ENCODE results near the gene PRTFDC1. TPM values are rescaled to one million over a fixed set of nuclear protein-coding genes. Genes with fewer than 3 reads are reported as not detected.

The PRTFDC1 gene
- polyA plus RNA-seq, 1 experiment, result 46.8 TPM

DNA sequence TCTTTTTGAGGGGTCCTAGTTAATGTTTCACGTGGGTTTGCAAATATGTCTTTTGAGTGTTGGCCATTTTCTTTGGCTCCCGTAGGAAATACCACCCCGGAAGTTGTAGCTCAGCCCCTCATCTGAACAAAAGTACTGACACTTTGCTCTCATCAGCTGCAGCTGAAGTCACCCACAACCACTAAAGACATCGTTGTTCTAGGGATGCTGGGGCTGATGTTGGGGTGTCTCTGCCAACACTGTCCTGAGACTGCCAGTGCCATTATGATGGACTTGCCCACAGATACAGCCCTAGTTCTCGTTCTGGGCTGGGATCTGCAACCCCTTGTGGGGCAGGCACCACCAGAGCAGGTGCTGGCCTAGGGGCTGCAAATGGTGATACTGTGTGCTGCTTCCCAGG lies 146.1 kb downstream of the PRTFDC1 start:
- ChIA-PET POLR2A (no interaction called here), CTCF (no interaction called here)
- Histone ChIP-seq H3K9me3 (ENCODE audit: control insufficient read depth, insufficient read depth, low read length) (no peaks in the 10 kb centered on the region), H3K27ac (ENCODE audit: low read depth, low read length) (no peak overlapping the region), H3K27me3 (ENCODE audit: control insufficient read depth, insufficient read depth, low read length) (no peaks in the 10 kb centered on the region), H3K4me3 (ENCODE audit: low read depth, low read length) (no peak overlapping the region)
- DNase-seq (ENCODE audit: low read depth, low spot score), result no peak
- TF ChIP-seq, protein P1, sequence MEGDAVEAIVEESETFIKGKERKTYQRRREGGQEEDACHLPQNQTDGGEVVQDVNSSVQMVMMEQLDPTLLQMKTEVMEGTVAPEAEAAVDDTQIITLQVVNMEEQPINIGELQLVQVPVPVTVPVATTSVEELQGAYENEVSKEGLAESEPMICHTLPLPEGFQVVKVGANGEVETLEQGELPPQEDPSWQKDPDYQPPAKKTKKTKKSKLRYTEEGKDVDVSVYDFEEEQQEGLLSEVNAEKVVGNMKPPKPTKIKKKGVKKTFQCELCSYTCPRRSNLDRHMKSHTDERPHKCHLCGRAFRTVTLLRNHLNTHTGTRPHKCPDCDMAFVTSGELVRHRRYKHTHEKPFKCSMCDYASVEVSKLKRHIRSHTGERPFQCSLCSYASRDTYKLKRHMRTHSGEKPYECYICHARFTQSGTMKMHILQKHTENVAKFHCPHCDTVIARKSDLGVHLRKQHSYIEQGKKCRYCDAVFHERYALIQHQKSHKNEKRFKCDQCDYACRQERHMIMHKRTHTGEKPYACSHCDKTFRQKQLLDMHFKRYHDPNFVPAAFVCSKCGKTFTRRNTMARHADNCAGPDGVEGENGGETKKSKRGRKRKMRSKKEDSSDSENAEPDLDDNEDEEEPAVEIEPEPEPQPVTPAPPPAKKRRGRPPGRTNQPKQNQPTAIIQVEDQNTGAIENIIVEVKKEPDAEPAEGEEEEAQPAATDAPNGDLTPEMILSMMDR (IDR thresholded peaks at IDR 0.05; ENCODE audit: low read depth, low read length), result no peak

DNA sequence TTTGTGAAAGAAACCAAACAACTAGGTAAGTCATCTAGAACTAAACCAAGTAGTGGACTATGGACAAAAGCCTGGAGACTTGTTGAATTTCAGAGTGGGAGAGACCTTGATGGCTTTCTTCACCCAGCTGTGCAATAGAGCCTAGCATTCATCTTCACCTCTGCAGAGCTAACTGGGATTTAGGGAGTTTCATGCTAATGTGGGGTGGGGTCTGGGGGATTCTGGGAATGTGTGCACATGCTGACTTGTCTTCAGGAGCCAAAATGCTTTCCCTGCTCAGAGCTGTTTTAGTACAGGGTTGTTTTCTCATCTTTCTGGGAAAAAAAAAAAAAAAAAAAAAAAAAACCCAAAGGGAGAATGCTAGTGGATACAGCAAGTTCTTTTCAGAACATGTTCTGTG lies 147.4 kb downstream of the PRTFDC1 start:
- ChIA-PET CTCF (no interaction called here), POLR2A (no interaction called here)
- no peaks in the 10 kb centered on the region for H3K9me3 ChIP-seq (ENCODE audit: control insufficient read depth, insufficient read depth, low read length)
- no peak overlapping the region for H3K4me3 ChIP-seq (ENCODE audit: low read depth, low read length)
- DNase-seq (ENCODE audit: low read depth, low spot score), result no peak
- no peak overlapping the region for H3K27ac ChIP-seq (ENCODE audit: low read depth, low read length)
- no peaks in the 10 kb centered on the region for H3K27me3 ChIP-seq (ENCODE audit: control insufficient read depth, insufficient read depth, low read length)
- TF ChIP-seq, protein P1 (IDR thresholded peaks at IDR 0.05; ENCODE audit: low read depth, low read length), result no peak

GRCh38 chr10:24804392-24804791 lies 148.0 kb downstream of the PRTFDC1 start:
- Histone ChIP-seq H3K27me3 (ENCODE audit: control insufficient read depth, insufficient read depth, low read length) (no peaks in the 10 kb centered on the region), H3K4me3 (ENCODE audit: low read depth, low read length) (no peak overlapping the region), H3K27ac (ENCODE audit: low read depth, low read length) (no peak overlapping the region), H3K9me3 (ENCODE audit: control insufficient read depth, insufficient read depth, low read length) (no peaks in the 10 kb centered on the region)
- CTCF ChIA-PET, result no interaction called here
- POLR2A ChIA-PET, result no interaction called here
- TF ChIP-seq, protein P1 (IDR thresholded peaks at IDR 0.05; ENCODE audit: low read depth, low read length), result no peak
- DNase-seq (ENCODE audit: low read depth, low spot score), result no peak

DNA sequence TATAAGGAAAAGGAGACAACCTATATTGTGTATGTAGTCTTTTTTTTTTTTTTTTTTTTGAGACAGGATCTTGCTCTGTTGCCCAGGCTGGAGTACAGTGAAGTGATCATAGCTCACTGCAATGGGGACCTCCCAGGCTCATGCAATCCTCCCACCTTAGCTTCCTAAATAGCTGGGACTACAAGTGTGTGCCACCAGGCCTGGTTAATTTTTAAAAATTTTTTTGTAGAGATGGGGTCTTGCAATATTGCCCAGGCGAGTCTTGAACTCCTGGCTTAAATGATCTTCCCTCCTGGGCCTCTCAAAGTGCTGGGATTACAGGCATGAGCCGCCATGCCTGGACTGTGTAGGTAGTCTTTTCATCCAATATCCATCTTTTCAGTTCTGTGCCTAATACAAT lies 150.0 kb downstream of the PRTFDC1 start:
- Histone ChIP-seq H3K4me3 (ENCODE audit: low read depth, low read length) (no peak overlapping the region), H3K27me3 (ENCODE audit: control insufficient read depth, insufficient read depth, low read length) (no peaks in the 10 kb centered on the region), H3K27ac (ENCODE audit: low read depth, low read length) (no peak overlapping the region), H3K9me3 (ENCODE audit: control insufficient read depth, insufficient read depth, low read length) (no peaks in the 10 kb centered on the region; the same call in 1 of the 2 replicates)
- TF ChIP-seq, protein P1 (IDR thresholded peaks at IDR 0.05; ENCODE audit: low read depth, low read length), result no peak
- ChIA-PET CTCF (interaction anchor here (0.5 to 0.6 kb wide), 2 partner anchors 185 to 279 kb away, joined by 3 to 4 read pairs; no protein-coding TSS in a partner anchor), POLR2A (no interaction called here)
- DNase-seq (ENCODE audit: low read depth, low spot score), result no peak

DNA sequence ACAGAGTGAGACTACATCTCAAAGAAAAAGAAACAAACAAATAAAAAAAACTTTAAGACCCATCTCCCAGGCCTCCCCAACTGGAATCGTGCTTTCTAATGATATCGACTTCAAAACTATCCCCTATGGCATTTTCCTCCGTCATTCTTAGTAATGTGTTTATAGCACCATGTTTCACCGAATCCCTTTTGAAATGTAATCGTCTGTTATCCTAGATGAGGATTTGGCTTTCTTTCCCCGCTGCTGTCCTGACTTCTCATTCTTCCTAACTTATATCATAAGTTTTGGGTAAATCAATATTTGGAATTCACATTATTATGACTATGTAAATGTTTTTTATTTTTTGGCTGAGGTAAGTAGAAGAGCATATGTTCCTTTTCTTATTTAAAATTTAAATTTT lies 151.5 kb downstream of the PRTFDC1 start:
- Histone ChIP-seq H3K9me3 (ENCODE audit: control insufficient read depth, insufficient read depth, low read length) (no peaks in the 10 kb centered on the region; the same call in 1 of the 2 replicates), H3K27me3 (ENCODE audit: control insufficient read depth, insufficient read depth, low read length) (no peaks in the 10 kb centered on the region), H3K27ac (ENCODE audit: low read depth, low read length) (no peak overlapping the region), H3K4me3 (ENCODE audit: low read depth, low read length) (no peak overlapping the region)
- POLR2A ChIA-PET, result no interaction called here
- no peak for DNase-seq (ENCODE audit: low read depth, low spot score)
- TF ChIP-seq, protein P1 (IDR thresholded peaks at IDR 0.05; ENCODE audit: low read depth, low read length), result no peak
- CTCF ChIA-PET, result no interaction called here

Small RNA genes within 50 kb of the gene (small RNA-seq; reads per million reads assigned to genes)
- gene AL512598.1 (ENCODE audit: insufficient read length, low read depth) (not detected), gene RN7SKP241 (ENCODE audit: insufficient read length, low read depth) (not detected)

Other genes with a start within 250 kb of the PRTFDC1 start
- 93.1 and 126 TPM in 2 replicates for gene ARHGAP21, start 228.7 kb downstream of the PRTFDC1 start, polyA plus RNA-seq (2011; rRNA removed)
- gene ENKUR, start 63.6 kb upstream of the PRTFDC1 start, polyA plus RNA-seq (2011; rRNA removed), result 0.11 TPM in 1 of 2 replicates, not detected in the other
- gene THNSL1, start 64.0 kb upstream of the PRTFDC1 start, polyA plus RNA-seq (2011; rRNA removed), result 1.8 and 2.8 TPM in 2 replicates
- not detected in 2 replicates for gene GPR158, start 222.4 kb upstream of the PRTFDC1 start, polyA plus RNA-seq (2011; rRNA removed)

Data from AG04450 (cell line).